Stimulated activated naive CD4-positive, alpha-beta T cell (primary cell): ENCODE data around the gene ZMIZ1.
A peak's percentile ranks its signal among the peaks of the same experiment; 100 is the strongest.

Source experiments
- DNase-seq, 6 experiments: peaks; one replicate each; lab custom pipeline; 2025; lab: John Stamatoyannopoulos, UW

Gene ZMIZ1

GRCh38 chr10:79186486-79187120, 117.8 kb downstream of the ZMIZ1 start:
- no peak for DNase-seq

- DNase-seq = no peak
Observed at GRCh38 chr10:79187121-79187940, 118.6 kb downstream of the ZMIZ1 start.

GRCh38 chr10:79188154-79188965, 119.6 kb downstream of the ZMIZ1 start:
- no peak for DNase-seq

GRCh38 chr10:79189181-79189580, 120.4 kb downstream of the ZMIZ1 start:
- no peak for DNase-seq

GRCh38 chr10:79189853-79190435, 121.2 kb downstream of the ZMIZ1 start:
- DNase-seq = no peak

- no peak for DNase-seq
Observed at GRCh38 chr10:79190740-79191261, 122.0 kb downstream of the ZMIZ1 start.

GRCh38 chr10:79191951-79192676, 123.3 kb downstream of the ZMIZ1 start:
- no peak for DNase-seq

- DNase-seq = no peak
Observed at GRCh38 chr10:79192677-79193003, 123.9 kb downstream of the ZMIZ1 start.

- no peak for DNase-seq
Observed at GRCh38 chr10:79193694-79194382, 125.1 kb downstream of the ZMIZ1 start.

GRCh38 chr10:79195091-79195923, 126.5 kb downstream of the ZMIZ1 start:
- peak; percentile 42 to 79 (median 65) for DNase-seq

GRCh38 chr10:79196470-79197461, 128.0 kb downstream of the ZMIZ1 start:
- peak; percentile 14 to 66 (median 56) for DNase-seq

- DNase-seq = no peak
Observed at GRCh38 chr10:79197558-79197957, 128.8 kb downstream of the ZMIZ1 start.

GRCh38 chr10:79200346-79200745, 131.6 kb downstream of the ZMIZ1 start:
- DNase-seq = no peak

- DNase-seq = no peak
Observed at GRCh38 chr10:79201706-79202105, 132.9 kb downstream of the ZMIZ1 start.

- DNase-seq = no peak
Observed at GRCh38 chr10:79202188-79203013, 133.6 kb downstream of the ZMIZ1 start.

GRCh38 chr10:79203014-79203644, 134.4 kb downstream of the ZMIZ1 start:
- no peak for DNase-seq

GRCh38 chr10:79203833-79204232, 135.1 kb downstream of the ZMIZ1 start:
- DNase-seq = no peak
